Prostate gland (tissue), 2 donors: ENCODE measurements around the gene THSD4. TPM values are rescaled to one million over a fixed set of nuclear protein-coding genes. Genes with fewer than 3 reads are reported as not detected.

Experiments used
- DNase-seq: peaks from one replicate; pipeline ENCODE4 v3.0.0-alpha.2; 2019; ENCODE audit warnings: low spot score
- H3K27ac ChIP-seq, 2 donors: fragments of 200-600 bp; sonication (generic); 2 replicates each; pipeline ENCODE4 v1.5.1; 2017 to 2019
- H3K27me3 ChIP-seq: fragments of 200-600 bp; sonication (generic); replicated peaks from 2 replicates; pipeline ENCODE4 v1.5.1; 2019; ENCODE audit not compliant: insufficient read depth
- H3K36me3 ChIP-seq, 2 donors: fragments of 200-600 bp; sonication (generic); 1 replicate in 1 of 2; 2 replicates in 1 of 2; pipeline versions ENCODE4 v1.5.1 to v1.8.1; 2017 to 2019
- H3K4me1 ChIP-seq: fragments of 200-600 bp; sonication (generic); replicated peaks from 2 replicates; pipeline ENCODE4 v1.5.1; 2019
- H3K4me3 ChIP-seq, 2 donors: fragments of 200-600 bp; sonication (generic); 2 replicates each; pipeline ENCODE4 v1.5.1; 2017 to 2019
- H3K9me3 ChIP-seq: fragments of 200-600 bp; sonication (generic); 2 replicates; pipeline ENCODE4 v1.5.1; 2017
- CTCF ChIP-seq, 4 experiments: fragments of 200-600 bp in 2 of 4; fragments of 450-650 bp in 2 of 4; sonication (generic) in 2 of 4; IDR thresholded peaks; 1 replicate in 3 of 4; 2 replicates in 1 of 4; pipeline ENCODE4 v1.5.1; 2016 to 2019; ENCODE audit warnings: antibody characterized with exemption in 4 of 4, mild to moderate bottlenecking in 2 of 4, moderate library complexity in 2 of 4
- POLR2A ChIP-seq: fragments of 450-650 bp; IDR thresholded peaks from one replicate; pipeline ENCODE4 v1.6.1; 2016; ENCODE audit warnings: antibody characterized with exemption, mild to moderate bottlenecking
- POLR2AphosphoS5 ChIP-seq: sonication (generic); formaldehyde crosslinking; IDR thresholded peaks from one replicate; pipeline ENCODE4 v1.6.1; 2017; ENCODE audit warnings: antibody characterized with exemption
- WGBS: methylation state at CpG from one replicate; pipeline ENCODE4 v1.1.5; 2018; 5-methylcytosine and 5-hydroxymethylcytosine counted together
- intact Hi-C: fragments of 100-400 bp; cut with DNase I; formaldehyde crosslinking; loops from one replicate; pipeline ENCODE4 v1.14.2; 2022
- total RNA-seq, 2 donors: library from RNA; depleted of rRNA; stranded (reverse); fragments of >200 nt; gene quantifications; one replicate each; pipeline ENCODE4 v1.1.0, GENCODE V29; 2016

THSD4 gene
- total RNA-seq, 2 donors from 2014 or later, result 84.1 to 223 TPM

- WGBS, result 67% methylated on average over 3 of the region's 3 CpGs
- H3K4me1 ChIP-seq, result no peaks in the 10 kb centered on the region
- intact Hi-C loops, result no loop called here
- no peaks in the 10 kb centered on the region for H3K9me3 ChIP-seq
- no peaks in the 10 kb centered on the region for H3K36me3 ChIP-seq
- H3K27ac ChIP-seq, result no peak overlapping the region
- TF ChIP-seq CTCF (IDR thresholded peaks at IDR 0.05) (no peak), POLR2A (no peak), POLR2AphosphoS5 (no peak)
- no peaks in the 10 kb centered on the region for H3K27me3 ChIP-seq
- no peak for DNase-seq
- H3K4me3 ChIP-seq, result no peak overlapping the region
Measured at GRCh38 chr15:71282076-71282475, 166.8 kb downstream of the THSD4 start.

- 61% methylated on average over 5 of the region's 5 CpGs for WGBS
Measured at GRCh38 chr15:71288348-71288955, 173.2 kb downstream of the THSD4 start.

GRCh38 chr15:71290002-71290401 lies 174.7 kb downstream of the THSD4 start:
- H3K36me3 ChIP-seq, result no peaks in the 10 kb centered on the region
- intact Hi-C loops, result no loop called here
- H3K27me3 ChIP-seq, result no peaks in the 10 kb centered on the region
- 79% methylated on average over 3 of the region's 3 CpGs for WGBS
- peaks cover 2% of the 10 kb centered on the region for H3K4me1 ChIP-seq
- TF ChIP-seq POLR2A (no peak), POLR2AphosphoS5 (no peak), CTCF (IDR thresholded peaks at IDR 0.05) (no peak)
- no peaks in the 10 kb centered on the region for H3K9me3 ChIP-seq
- DNase-seq, result no peak
- no peak overlapping the region for H3K4me3 ChIP-seq
- H3K27ac ChIP-seq, result no peak overlapping the region

More at GRCh38 chr15:71288348-71288955, 173.2 kb downstream of the THSD4 start:
- DNase-seq, result no peak
- Histone ChIP-seq H3K4me1 (peaks cover 2% of the 10 kb centered on the region), H3K9me3 (no peaks in the 10 kb centered on the region), H3K4me3 (no peak overlapping the region), H3K36me3 (no peaks in the 10 kb centered on the region), H3K27ac (peak overlapping the region; percentile 1 to 46), H3K27me3 (no peaks in the 10 kb centered on the region)
- intact Hi-C loops, result no loop called here
- TF ChIP-seq POLR2AphosphoS5, result no peak
- TF ChIP-seq POLR2A, result no peak
- no peak for TF ChIP-seq CTCF (IDR thresholded peaks at IDR 0.05)

- Histone ChIP-seq H3K4me1 (peaks cover 2% of the 10 kb centered on the region), H3K27me3 (no peaks in the 10 kb centered on the region), H3K9me3 (no peaks in the 10 kb centered on the region), H3K27ac (no peak overlapping the region), H3K36me3 (no peaks in the 10 kb centered on the region), H3K4me3 (no peak overlapping the region)
- intact Hi-C loops, result no loop called here
- WGBS, result 82% methylated on average over 2 of the region's 2 CpGs
- no peak for DNase-seq
- TF ChIP-seq POLR2AphosphoS5, result no peak
- no peak for TF ChIP-seq CTCF (IDR thresholded peaks at IDR 0.05)
- no peak for TF ChIP-seq POLR2A
Measured at GRCh38 chr15:71290881-71291635, 175.8 kb downstream of the THSD4 start.

GRCh38 chr15:71291723-71292122 lies 176.5 kb downstream of the THSD4 start:
- no peak for DNase-seq
- TF ChIP-seq CTCF (IDR thresholded peaks at IDR 0.05) (no peak), POLR2AphosphoS5 (no peak), POLR2A (no peak)
- H3K9me3 ChIP-seq, result no peaks in the 10 kb centered on the region
- H3K36me3 ChIP-seq, result no peaks in the 10 kb centered on the region
- no peaks in the 10 kb centered on the region for H3K27me3 ChIP-seq
- peaks cover 2% of the 10 kb centered on the region for H3K4me1 ChIP-seq
- WGBS, result 95% methylated on average over 1 of the region's 1 CpG
- no peak overlapping the region for H3K4me3 ChIP-seq
- intact Hi-C loops, result no loop called here
- H3K27ac ChIP-seq, result no peak overlapping the region
